Motor neuron (in vitro differentiated cells): ENCODE measurements around the gene STN1. TPM values are rescaled to one million over a fixed set of nuclear protein-coding genes. Genes with fewer than 3 reads are reported as not detected.
"Not testable (repeated sequence)": the region's sequence is repeated elsewhere in the genome, so short reads cannot be mapped to it uniquely, and the experiment has no call there.

ENCODE experiments used
- ATAC-seq, 8 experiments: fragments of 200-7000 bp; cut with Tn5 transposase; replicated peaks in 6 of 8; 2 replicates each; pipeline ENCODE4 v1.8.0; 2021; ENCODE audit warnings: mild to moderate bottlenecking in 8 of 8, moderate library complexity in 8 of 8
- H3K27ac ChIP-seq, 2 donors: fragments of 250-450 bp; sonication (Bioruptor Pico); 2 replicates each; pipeline ENCODE4 v1.9.0; 2021; ENCODE audit warnings: antibody characterized with exemption in 2 of 2, mild to moderate bottlenecking in 2 of 2, moderate library complexity in 1 of 2
- H3K4me1 ChIP-seq, 2 donors: fragments of 250-450 bp; sonication (Bioruptor Pico); replicated peaks in 1 of 2; 2 replicates each; pipeline ENCODE4 v1.6.1; 2021; ENCODE audit warnings: antibody characterized with exemption in 2 of 2, mild to moderate bottlenecking in 2 of 2, moderate library complexity in 1 of 2
- H3K4me3 ChIP-seq, 5 donors: fragments of 250-450 bp; sonication (Bioruptor Pico); 2 replicates each; pipeline ENCODE4 v1.9.0; 2021; ENCODE audit warnings: antibody characterized with exemption in 5 of 5, mild to moderate bottlenecking in 5 of 5, moderate library complexity in 4 of 5
- WGBS, 10 experiments: fragments of 450-650 bp; shearing (Covaris generic); methylation state at CpG; one replicate each; pipeline ENCODE4 v1.0.0; 2022; 5-methylcytosine and 5-hydroxymethylcytosine counted together
- in situ Hi-C, 9 experiments: fragments of 400-800 bp; cut with MboI; loops; one replicate each; pipeline ENCODE4 v1.15.0; 2021; ENCODE audit warnings: low sequenced_read_pairs in 9 of 9, low pct_unique_long_range_greater_than_20kb in 2 of 9; ENCODE audit not compliant: unreplicated experiment in 9 of 9
- total RNA-seq, 8 experiments: library from RNA; unstranded; fragments of 300-600 nt; gene quantifications; 2 replicates each; pipeline versions ENCODE4 v1.2.3 to v1.2.4, GENCODE V29; 2022

STN1 gene
- total RNA-seq, 8 experiments from 2014 or later = 13.6 to 81.2 (median 24.7) TPM

DNA sequence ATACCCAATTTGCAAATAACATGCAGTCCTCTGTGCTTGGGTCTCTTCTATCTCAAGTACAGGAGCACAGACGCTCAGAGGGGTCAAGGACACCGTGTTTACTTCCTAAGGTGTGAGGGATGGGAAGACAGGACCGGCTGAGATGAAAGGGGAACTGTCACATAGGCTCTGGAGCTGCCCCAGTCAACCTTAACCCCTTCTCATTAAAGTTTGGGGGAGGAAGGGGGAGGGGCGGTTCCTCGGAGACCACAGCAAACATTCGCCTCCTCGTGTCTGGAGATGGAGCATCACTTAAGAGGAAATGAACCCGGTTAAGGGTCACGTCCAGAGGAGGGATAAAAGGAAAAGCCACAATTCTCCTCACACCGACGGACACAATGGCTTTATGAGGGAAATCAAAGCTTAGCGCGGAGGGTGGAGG is 63.7 kb downstream of the STN1 start:
- Histone ChIP-seq H3K4me1 (peaks cover 37 to 44% of the 10 kb centered on the region in 2 donors), H3K27ac (peak overlapping the region; percentile 37 to 77), H3K4me3 (peak overlapping the region; percentile 45 to 85 (median 77))
- peak in 1 of 8 experiments; percentile 0 for ATAC-seq
- in situ Hi-C loops = loop anchor here in 4 of 9 experiments (25.0 kb wide), 1 partner anchor 142 kb away; no protein-coding TSS in a partner anchor
- 0 to 20% (median 0%) methylated on average over 1 to 11 of the region's 13 CpGs; no CpG with 5 or more reads in 3 of the 10 experiments for WGBS, 10 experiments

DNA sequence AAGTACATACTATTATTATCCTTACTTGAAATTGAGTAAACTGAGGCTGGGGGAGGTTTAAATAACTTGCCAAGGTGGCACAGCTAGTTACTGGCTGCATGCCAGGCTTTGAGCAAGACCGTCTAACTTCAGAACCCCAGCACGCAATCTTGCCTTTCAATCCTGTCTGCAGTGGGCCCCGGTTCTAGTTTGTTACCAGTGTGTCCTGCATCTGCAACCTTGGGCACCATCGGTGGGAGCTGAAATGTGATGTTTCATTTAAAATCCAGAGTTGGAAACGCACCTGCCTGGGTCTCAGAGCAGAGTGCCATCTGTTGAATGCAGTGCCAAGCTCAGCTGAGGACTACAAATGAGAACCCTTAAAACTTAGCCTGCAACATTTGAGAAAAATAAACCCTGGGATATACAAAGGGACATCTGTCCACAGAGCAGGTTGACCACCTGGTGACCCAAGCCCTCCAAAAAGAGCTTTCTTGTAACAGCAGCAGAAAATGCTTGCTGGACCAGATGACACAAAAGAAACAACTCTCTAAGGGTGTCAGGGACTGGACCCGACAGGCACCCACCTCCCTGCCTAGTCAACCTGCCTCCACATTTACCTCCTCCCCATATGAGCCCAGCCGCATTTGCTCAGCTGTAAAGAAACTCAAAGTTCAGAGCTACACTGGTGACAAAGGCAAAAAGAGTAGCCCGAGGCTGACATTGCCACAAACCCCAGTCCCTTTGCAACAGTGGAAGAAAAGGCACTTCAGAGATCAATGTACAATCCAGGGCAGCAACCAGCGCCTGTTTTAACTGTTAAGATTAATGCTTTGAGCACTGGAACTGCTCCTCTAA is 64.3 kb downstream of the STN1 start:
- Histone ChIP-seq H3K4me3 (peak overlapping the region; percentile 45 to 85 (median 77)), H3K4me1 (peaks cover 37 to 42% of the 10 kb centered on the region in 2 donors), H3K27ac (peak overlapping the region in 1 of 2 donors; percentile 77)
- WGBS, 10 experiments = 31 to 92% (median 62%) methylated on average over 2 to 6 of the region's 9 CpGs; no CpG with 5 or more reads in 2 of the 10 experiments
- ATAC-seq = no peak
- in situ Hi-C loops = loop anchor here in 4 of 9 experiments (25.0 kb wide), 1 partner anchor 141 kb away; no protein-coding TSS in a partner anchor

GRCh38 chr10:103852856-103853255 is 65.1 kb downstream of the STN1 start:
- H3K4me3 ChIP-seq = no peak overlapping the region
- ATAC-seq = no peak
- H3K4me1 ChIP-seq = peaks cover 37 to 40% of the 10 kb centered on the region in 2 donors
- WGBS, 10 experiments = 17 to 100% (median 81%) methylated on average over 2 to 7 of the region's 7 CpGs; no CpG with 5 or more reads in 1 of the 10 experiments
- H3K27ac ChIP-seq = no peak overlapping the region
- in situ Hi-C loops = loop anchor here in 4 of 9 experiments (25.0 kb wide), 1 partner anchor 141 kb away; no protein-coding TSS in a partner anchor

- Histone ChIP-seq H3K27ac (no peak overlapping the region), H3K4me1 (peaks cover 31 to 34% of the 10 kb centered on the region in 2 donors), H3K4me3 (no peak overlapping the region)
- in situ Hi-C loops = loop anchor here in 4 of 9 experiments (25.0 kb wide), 1 partner anchor 140 kb away; no protein-coding TSS in a partner anchor
- 77 to 100% (median 85%) methylated on average over 1 to 4 of the region's 11 CpGs; no CpG with 5 or more reads in 5 of the 10 experiments for WGBS, 10 experiments
- ATAC-seq = peak in 1 of 8 experiments; percentile 9
Measured at GRCh38 chr10:103852189-103852711, 65.7 kb downstream of the STN1 start.

DNA sequence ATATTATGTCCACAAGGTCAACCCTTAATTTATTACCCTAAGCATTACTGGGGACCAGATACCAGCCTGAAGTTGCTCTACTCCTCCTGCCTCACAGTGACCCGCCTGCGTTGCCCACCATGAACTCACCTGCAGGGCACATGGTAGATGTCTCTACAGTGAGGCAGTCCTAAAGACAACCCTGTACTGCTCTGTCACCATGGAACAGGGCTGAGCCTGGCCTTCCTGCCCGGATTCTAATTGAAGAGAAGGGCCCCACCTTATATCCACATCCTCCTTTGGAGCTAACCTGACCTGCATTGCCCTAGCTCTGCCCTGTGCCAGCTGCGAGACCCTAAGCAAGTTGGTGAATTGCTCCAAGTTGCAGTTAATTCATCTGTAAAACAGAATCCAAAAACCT is 66.7 kb downstream of the STN1 start:
- H3K4me3 ChIP-seq = no peak overlapping the region
- no peak for ATAC-seq
- in situ Hi-C loops = loop anchor here in 4 of 9 experiments (25.0 kb wide), 1 partner anchor 139 kb away; no protein-coding TSS in a partner anchor
- H3K4me1 ChIP-seq = peaks cover 25 to 32% of the 10 kb centered on the region in 2 donors
- 64 to 100% (median 100%) methylated on average over 1 to 3 of the region's 4 CpGs; no CpG with 5 or more reads in 1 of the 10 experiments for WGBS, 10 experiments
- no peak overlapping the region for H3K27ac ChIP-seq

DNA sequence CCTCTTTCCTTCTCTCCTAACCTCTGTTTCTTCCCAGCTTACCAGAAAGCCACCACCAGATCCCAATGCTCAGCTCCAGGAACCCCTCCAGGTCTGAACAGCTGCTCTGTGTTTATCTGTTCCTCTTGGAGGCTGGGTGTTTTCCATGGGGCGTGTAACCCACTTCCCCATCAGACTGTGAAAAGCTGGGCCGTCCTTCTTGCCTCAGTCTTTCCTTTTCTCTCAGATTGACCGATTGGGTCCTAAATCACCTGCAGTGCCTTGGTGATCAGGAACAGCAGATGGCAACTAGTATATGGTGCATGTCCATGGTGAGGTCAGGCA is 67.5 kb downstream of the STN1 start:
- Histone ChIP-seq H3K27ac (no peak overlapping the region), H3K4me3 (no peak overlapping the region), H3K4me1 (peaks cover 29 to 36% of the 10 kb centered on the region in 2 donors)
- in situ Hi-C loops = loop anchor here in 4 of 9 experiments (25.0 kb wide), 1 partner anchor 138 kb away; no protein-coding TSS in a partner anchor
- WGBS, 10 experiments = 15 to 80% (median 67%) methylated on average over 1 to 3 of the region's 3 CpGs; no CpG with 5 or more reads in 5 of the 10 experiments
- ATAC-seq = no peak

GRCh38 chr10:103849880-103850571 is 68.0 kb downstream of the STN1 start:
- Histone ChIP-seq H3K27ac (no peak overlapping the region), H3K4me3 (no peak overlapping the region), H3K4me1 (peaks cover 29 to 36% of the 10 kb centered on the region in 2 donors)
- in situ Hi-C loops = loop anchor here in 4 of 9 experiments (25.0 kb wide), 1 partner anchor 138 kb away; no protein-coding TSS in a partner anchor
- WGBS, 10 experiments = 0 to 84% (median 65%) methylated on average over 1 to 7 of the region's 8 CpGs
- peak in 2 of 8 experiments; percentile 5 to 14 for ATAC-seq

- in situ Hi-C loops = no loop called here
- no peak for ATAC-seq
- WGBS, 10 experiments = 70 to 93% (median 76%) methylated on average over 2 to 3 of the region's 10 CpGs; no CpG with 5 or more reads in 6 of the 10 experiments
- no peak overlapping the region for H3K4me3 ChIP-seq
- no peak overlapping the region for H3K27ac ChIP-seq
- peaks cover 29 to 36% of the 10 kb centered on the region in 2 donors for H3K4me1 ChIP-seq
Measured at GRCh38 chr10:103849212-103849877, 68.6 kb downstream of the STN1 start.

- WGBS, 10 experiments = 40 to 83% (median 60%) methylated on average over 1 to 6 of the region's 8 CpGs; no CpG with 5 or more reads in 4 of the 10 experiments
- Histone ChIP-seq H3K27ac (no peak overlapping the region), H3K4me3 (no peak overlapping the region), H3K4me1 (peaks cover 26% of the 10 kb centered on the region in 2 donors)
- in situ Hi-C loops = no loop called here
- ATAC-seq = peak in 1 of 8 experiments; percentile 9
Measured at GRCh38 chr10:103847909-103848468, 70.0 kb downstream of the STN1 start.

GRCh38 chr10:103847346-103847745 is 70.6 kb downstream of the STN1 start:
- peaks cover 20 to 22% of the 10 kb centered on the region in 2 donors for H3K4me1 ChIP-seq
- in situ Hi-C loops = no loop called here
- no peak overlapping the region for H3K4me3 ChIP-seq
- H3K27ac ChIP-seq = no peak overlapping the region
- WGBS, 10 experiments = 80 to 100% (median 100%) methylated on average over 1 to 5 of the region's 7 CpGs; no CpG with 5 or more reads in 3 of the 10 experiments
- no peak for ATAC-seq

GRCh38 chr10:103845972-103846371 is 72.0 kb downstream of the STN1 start:
- Histone ChIP-seq H3K4me1 (peaks cover 18 to 20% of the 10 kb centered on the region in 2 donors), H3K4me3 (no peak overlapping the region), H3K27ac (no peak overlapping the region)
- in situ Hi-C loops = no loop called here
- ATAC-seq = peak; percentile 31 to 93 (median 78)
- WGBS, 10 experiments = 0 to 63% (median 30%) methylated on average over 1 to 3 of the region's 5 CpGs; no CpG with 5 or more reads in 5 of the 10 experiments

DNA sequence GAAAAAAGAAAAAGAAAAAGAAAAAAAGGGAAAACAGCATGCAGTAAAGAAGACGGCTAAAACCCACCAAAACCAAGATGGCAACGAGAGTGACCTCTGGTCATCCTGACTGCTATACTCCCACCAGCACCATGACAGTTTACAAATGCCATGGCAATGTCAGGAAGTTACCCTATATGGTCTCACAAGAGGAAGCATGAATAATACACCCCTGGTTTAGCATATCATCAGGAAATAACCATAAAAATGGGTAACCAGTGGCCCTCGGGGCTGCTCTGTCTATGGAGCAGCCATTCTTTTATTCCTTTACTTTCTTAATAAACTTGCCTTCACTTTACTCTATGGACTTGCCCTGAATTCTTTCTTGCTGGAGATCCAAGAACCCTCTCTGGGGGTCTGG is 72.6 kb downstream of the STN1 start:
- peaks cover 25 to 27% of the 10 kb centered on the region in 2 donors for H3K4me1 ChIP-seq
- in situ Hi-C loops, H3K4me3 ChIP-seq, H3K27ac ChIP-seq: not testable (repeated sequence)
- WGBS, 10 experiments = 29 to 100% (median 78%) methylated on average over 2 to 3 of the region's 3 CpGs
- peak in 3 of 8 experiments; percentile 10 to 56 (median 15) for ATAC-seq
